ENCODE results near the gene KLHL15.
"Not testable (repeated sequence)": the region's sequence is repeated elsewhere in the genome, so short reads cannot be mapped to it uniquely, and the experiment has no call there.

KLHL15 gene

DNA sequence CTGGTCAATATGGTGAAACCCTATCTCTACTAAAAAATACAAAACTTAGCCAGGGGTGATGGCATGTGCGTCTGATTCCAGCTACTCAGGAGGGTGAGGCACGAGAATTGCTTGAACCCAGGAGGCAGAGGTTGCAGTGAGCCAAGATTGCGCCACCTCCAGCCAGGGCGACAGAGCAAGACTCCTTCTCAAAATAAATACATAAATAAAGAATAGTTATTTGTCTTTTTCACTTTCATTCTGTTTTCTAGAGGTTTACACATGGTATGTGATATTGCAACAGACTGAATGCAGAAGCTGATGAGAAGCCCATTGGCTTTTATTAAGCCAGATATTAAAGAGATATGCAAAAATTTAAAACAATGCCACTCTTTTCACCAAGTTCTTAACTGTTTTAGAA lies 8.2 kb downstream of the KLHL15 start:
- DNase-seq (ENCODE audit: low read depth in 2 of 2, low spot score in 1 of 2), result no peak

GRCh38 chrX:24017674-24018073 lies 9.3 kb downstream of the KLHL15 start:
- no peak for DNase-seq (ENCODE audit: low read depth in 2 of 2, low spot score in 1 of 2)

GRCh38 chrX:24014388-24015018 lies 12.5 kb downstream of the KLHL15 start:
- DNase-seq (ENCODE audit: low read depth in 2 of 2, low spot score in 1 of 2), result no peak

GRCh38 chrX:24012266-24012665 lies 14.7 kb downstream of the KLHL15 start:
- no peak for DNase-seq (ENCODE audit: low read depth in 2 of 2, low spot score in 1 of 2)

- DNase-seq (ENCODE audit: low read depth in 2 of 2, low spot score in 1 of 2), result no peak
Measured at GRCh38 chrX:24005867-24006266, 21.1 kb downstream of the KLHL15 start.

GRCh38 chrX:24005028-24005427 lies 22.0 kb downstream of the KLHL15 start:
- no peak for DNase-seq (ENCODE audit: low read depth in 2 of 2, low spot score in 1 of 2)

GRCh38 chrX:24002792-24003191 lies 24.2 kb downstream of the KLHL15 start:
- no peak for DNase-seq (ENCODE audit: low read depth in 2 of 2, low spot score in 1 of 2)

- no peak for DNase-seq (ENCODE audit: low read depth in 2 of 2, low spot score in 1 of 2)
Measured at GRCh38 chrX:24002167-24002566, 24.8 kb downstream of the KLHL15 start.

DNA sequence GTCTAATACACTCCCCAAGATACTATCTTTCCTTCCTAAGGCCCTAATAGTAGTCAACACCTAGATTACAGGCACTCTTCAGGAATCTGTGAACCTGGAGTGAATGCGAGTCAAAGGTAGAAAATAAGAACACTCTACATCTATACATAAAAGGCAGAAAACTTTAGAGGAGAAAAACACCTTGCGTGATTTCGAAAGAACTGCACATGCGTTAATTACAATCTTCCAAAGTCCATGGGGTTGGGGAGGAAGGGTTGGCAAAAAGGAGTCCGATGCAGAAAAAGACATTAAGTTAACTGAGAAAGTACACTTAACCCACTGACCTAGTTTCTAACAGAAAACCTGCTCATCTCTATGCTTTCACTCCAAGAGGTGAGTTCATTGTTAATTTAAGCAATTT lies 27.3 kb downstream of the KLHL15 start:
- DNase-seq (ENCODE audit: low read depth in 2 of 2, low spot score in 1 of 2), result no peak

GRCh38 chrX:23993012-23993633 lies 33.9 kb downstream of the KLHL15 start:
- DNase-seq (ENCODE audit: low read depth in 2 of 2, low spot score in 1 of 2), result no peak

- DNase-seq (ENCODE audit: low read depth in 2 of 2, low spot score in 1 of 2), result no peak
Measured at GRCh38 chrX:23992431-23992830, 34.6 kb downstream of the KLHL15 start.

GRCh38 chrX:23990455-23990854 lies 36.5 kb downstream of the KLHL15 start:
- DNase-seq (ENCODE audit: low read depth in 2 of 2, low spot score in 1 of 2), result no peak

- DNase-seq (ENCODE audit: low read depth in 2 of 2, low spot score in 1 of 2), result no peak
Measured at GRCh38 chrX:23989689-23990088, 37.3 kb downstream of the KLHL15 start.

DNA sequence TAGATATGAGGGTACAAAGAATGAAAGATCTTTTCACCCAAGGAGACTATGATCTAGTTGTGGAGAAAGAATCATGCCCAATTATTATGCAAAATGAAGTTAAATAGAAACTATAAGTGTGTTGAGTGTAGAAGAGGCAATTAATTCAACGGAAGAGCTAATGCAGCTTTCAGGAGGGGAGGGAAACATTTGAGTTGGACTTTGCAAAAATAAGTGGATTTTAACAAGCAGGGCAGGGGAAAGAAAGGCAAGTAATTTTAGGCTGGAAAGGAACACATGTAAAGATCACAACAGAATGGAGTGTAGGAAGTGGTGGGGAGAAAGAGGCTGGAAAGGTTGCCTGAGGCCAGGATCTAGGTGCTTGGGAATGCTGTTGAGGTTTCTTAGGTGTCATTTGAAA lies 44.1 kb downstream of the KLHL15 start:
- DNase-seq (ENCODE audit: low read depth in 2 of 2, low spot score in 1 of 2), result no peak

GRCh38 chrX:23981711-23982110 lies 45.3 kb downstream of the KLHL15 start:
- DNase-seq (ENCODE audit: low read depth in 2 of 2, low spot score in 1 of 2), result no peak

GRCh38 chrX:23981222-23981621 lies 45.8 kb downstream of the KLHL15 start:
- DNase-seq (ENCODE audit: low read depth in 2 of 2, low spot score in 1 of 2), result no peak

GRCh38 chrX:23980011-23980441 lies 47.0 kb downstream of the KLHL15 start:
- DNase-seq (ENCODE audit: low read depth in 2 of 2, low spot score in 1 of 2), result no peak

- DNase-seq (ENCODE audit: low read depth in 2 of 2, low spot score in 1 of 2), result no peak
Measured at GRCh38 chrX:23978491-23978890, 48.5 kb downstream of the KLHL15 start.

DNA sequence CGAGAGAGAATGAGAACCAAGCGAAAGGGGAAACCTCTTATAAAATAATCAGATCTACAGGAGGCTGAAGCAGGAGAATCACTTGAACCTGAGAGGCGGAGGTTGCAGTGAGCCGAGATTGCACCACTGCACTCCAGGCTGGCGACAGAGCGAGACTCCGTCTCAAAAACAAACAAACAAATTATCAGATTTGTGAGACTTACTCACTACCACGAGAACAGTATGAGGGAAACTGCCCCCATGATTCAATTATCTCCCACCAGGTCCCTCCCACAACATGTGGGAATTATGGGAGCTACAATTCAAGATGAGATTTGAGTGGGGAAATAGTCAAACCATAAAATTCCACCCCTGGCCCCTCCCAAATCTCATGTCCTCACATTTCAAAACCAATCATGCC lies 61.4 kb downstream of the KLHL15 start:
- not testable (repeated sequence) for DNase-seq (ENCODE audit: low read depth in 2 of 2, low spot score in 1 of 2)

GRCh38 chrX:23964191-23964590 lies 62.8 kb downstream of the KLHL15 start:
- no peak for DNase-seq (ENCODE audit: low read depth in 2 of 2, low spot score in 1 of 2)

- DNase-seq (ENCODE audit: low read depth in 2 of 2, low spot score in 1 of 2), result no peak
Measured at GRCh38 chrX:23959781-23960180, 67.2 kb downstream of the KLHL15 start.

GRCh38 chrX:23954396-23954795 lies 72.6 kb downstream of the KLHL15 start:
- no peak for DNase-seq (ENCODE audit: low read depth in 2 of 2, low spot score in 1 of 2)

DNA sequence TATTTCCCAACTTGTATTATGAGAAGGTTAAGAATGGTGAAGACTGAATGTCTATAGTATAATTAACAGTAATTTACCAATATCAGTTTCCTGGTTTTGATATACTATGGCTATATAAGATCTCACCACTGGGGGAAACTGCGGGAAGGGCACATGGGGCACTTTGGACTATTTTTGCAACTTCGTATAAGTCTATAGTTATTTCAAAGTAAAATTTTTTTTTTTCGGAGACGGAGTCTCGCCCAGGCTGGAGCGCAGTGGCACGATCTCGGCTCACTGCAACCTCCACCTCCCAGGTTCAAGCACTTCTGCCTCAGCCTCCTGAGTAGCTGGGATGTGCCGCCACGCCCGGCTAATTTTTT lies 73.1 kb downstream of the KLHL15 start:
- DNase-seq (ENCODE audit: low read depth in 2 of 2, low spot score in 1 of 2), result no peak

All from stimulated activated CD8-positive, alpha-beta memory T cell treated with anti-CD3 and anti-CD28 coated beads, Interleukin-4, amount 100 ng/mL, for 1 hour (primary cell).